Activated CD4-positive, CD25-positive, alpha-beta regulatory T cell treated with anti-CD3 and anti-CD28 coated beads, Interleukin-2, amount 50 U/mL, for 72 hours (primary cell): ENCODE results near the gene GALNT17.

Experiments used
- DNase-seq: peaks from one replicate; pipeline ENCODE4 v3.0.0; 2021

The GALNT17 gene

DNA sequence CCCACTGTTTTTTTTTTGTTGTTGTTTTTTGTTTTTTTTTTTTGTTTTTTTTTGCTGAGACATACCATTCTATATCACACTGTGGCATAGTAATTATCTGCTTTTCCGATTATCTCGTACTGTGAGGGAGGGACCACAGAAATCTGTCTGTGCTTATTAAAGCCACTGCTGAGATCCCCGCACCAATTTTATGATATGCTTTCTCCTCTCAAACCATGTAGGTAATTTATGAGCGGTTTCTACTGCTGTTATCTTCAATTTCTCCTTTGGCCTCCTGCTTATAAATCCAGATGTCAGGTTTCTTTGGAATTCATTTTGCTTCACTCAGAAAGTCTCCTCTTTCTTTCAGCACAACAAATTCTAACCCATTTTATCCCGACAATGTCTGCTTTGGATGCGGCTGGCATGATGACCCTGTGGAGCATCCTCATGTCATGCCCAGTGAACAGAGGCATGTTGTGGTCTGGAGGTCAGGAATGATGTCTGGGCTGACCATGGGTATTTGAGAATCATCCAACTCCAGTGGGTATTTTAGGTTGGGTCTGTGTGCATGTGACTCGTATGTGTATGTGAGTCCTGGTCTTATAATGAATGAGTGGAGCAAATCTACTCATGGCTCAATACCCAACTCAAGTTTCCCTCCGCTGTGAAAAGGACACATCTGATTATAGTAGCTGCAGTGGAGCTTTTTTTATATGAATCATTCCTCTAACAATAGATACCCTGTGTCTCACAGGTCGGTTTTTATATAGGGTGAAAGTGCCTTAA, 213.4 kb downstream of the GALNT17 start:
- DNase-seq: no peak

DNA sequence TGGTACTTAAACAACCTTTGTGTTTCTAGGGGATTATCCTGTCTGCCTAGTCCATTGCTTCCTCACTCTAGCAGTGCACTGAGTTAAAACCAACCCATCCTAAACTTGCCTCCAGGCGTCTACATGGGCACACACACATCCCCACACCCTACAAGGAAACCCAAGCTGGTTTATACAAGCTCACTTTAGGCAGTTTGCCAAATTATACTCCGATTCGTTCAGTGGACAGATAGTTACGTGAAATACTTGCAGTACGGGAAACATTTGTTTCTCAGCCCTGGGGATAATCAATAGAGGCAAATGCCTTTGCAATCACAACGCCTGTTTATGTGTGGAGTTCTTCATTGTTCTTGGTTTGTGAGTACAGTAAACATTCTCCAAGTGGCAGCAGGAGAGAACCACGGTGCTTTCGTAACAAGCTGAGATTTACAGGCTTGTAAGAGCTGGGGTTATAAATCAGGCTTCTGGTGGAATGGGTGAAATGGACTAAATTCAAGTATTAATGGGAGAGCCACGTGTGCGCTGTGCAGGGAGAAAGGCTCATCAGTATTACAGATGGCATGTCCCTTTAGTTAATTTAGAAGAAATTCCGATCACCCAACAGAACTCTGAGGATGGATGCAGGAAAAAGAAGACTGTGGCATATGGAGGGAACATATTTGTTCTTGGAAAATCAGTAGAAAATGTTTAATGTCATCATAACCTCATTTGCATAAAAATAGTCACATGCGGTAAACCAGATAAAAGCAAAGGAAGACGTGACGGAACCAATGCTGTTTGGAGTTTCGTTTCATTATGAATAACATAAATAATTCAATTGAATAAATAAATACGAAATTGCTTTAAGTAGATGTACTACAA, 217.1 kb downstream of the GALNT17 start:
- DNase-seq: no peak

DNA sequence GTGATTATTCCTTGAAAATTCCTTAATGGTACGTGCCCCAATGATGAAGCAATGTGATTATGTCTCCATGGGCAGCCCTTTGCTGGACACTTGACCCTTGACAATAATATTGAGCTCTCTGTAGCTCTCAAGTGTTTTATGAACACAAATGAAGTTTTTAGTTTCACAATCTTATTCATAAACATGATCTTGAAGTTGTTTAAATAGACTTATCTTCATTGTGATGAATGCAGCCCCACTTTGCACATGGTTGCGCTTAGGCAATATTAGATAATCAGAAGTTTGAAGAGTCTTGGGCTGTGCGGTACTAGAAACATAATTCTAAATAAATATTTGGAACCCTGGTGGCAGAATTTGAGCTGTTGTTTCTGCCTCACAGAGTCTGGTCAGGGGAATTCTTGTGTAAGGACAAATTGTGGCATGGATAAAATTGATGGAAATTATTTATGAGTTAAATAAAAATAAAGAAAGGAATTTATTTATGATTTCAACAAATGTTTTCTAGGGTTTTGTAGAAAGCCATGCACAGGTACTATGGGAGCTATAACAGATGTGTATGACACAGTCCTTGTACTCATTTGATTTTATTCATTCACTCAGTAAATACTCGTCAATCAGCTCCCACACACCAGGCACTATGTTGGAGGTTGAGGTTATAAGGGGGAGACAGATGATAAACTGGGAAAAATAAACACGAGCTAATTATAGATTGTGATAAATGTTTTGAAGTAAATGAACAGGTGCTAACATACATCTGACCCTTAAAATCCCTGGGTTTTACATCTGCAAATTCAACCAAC, 217.9 kb downstream of the GALNT17 start:
- no peak for DNase-seq

GRCh38 chr7:71350680-71351079, 218.7 kb downstream of the GALNT17 start:
- no peak for DNase-seq

DNA sequence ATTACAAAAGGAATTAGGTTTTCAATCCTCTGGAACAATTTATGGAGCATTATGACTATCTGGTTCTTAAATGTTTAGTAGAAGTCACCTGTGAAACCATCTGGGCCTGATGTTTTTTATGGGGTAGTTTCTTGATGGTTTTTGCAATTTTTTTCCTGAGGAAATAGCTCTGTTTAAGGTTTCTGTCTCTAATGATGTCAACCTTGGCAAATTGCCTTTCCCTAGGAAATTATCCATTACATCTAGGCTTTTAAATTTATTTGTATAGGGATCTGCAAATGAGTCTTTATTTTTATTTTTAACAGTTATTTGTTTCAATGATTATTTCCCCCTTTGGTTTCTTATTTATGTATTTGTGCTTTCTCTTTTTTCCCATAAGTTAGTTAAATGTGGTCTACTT, 222.8 kb downstream of the GALNT17 start:
- no peak for DNase-seq

DNA sequence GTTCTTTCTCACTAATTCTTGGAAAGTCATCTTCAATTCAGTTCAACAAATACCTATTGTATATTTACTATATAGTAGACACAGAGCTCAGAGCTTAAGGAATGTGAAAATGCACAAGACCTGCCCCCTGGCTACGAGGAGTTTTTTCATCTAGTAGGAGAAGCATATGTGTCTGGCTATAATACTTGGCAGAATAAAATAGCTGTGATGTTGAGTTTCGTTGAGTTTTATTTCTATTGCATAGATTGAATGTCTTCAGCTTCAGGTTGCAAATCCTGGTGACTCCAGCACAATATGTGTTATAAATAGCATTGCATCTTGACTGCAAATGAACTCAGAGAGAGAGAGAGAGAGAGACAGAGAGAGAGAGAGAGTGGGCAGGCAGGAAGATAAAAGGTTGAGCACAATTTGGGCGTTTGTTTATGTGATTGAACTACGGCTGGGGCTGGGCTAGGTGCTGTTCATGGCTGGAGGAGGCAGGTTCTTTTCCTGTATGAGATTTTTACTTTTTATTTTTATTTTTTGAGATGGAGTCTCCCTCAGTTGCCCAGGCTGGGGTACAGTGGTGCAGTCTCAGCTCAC, 229.6 kb downstream of the GALNT17 start:
- no peak for DNase-seq

GRCh38 chr7:71362240-71362639, 230.3 kb downstream of the GALNT17 start:
- DNase-seq: no peak

GRCh38 chr7:71363223-71363622, 231.3 kb downstream of the GALNT17 start:
- no peak for DNase-seq

DNA sequence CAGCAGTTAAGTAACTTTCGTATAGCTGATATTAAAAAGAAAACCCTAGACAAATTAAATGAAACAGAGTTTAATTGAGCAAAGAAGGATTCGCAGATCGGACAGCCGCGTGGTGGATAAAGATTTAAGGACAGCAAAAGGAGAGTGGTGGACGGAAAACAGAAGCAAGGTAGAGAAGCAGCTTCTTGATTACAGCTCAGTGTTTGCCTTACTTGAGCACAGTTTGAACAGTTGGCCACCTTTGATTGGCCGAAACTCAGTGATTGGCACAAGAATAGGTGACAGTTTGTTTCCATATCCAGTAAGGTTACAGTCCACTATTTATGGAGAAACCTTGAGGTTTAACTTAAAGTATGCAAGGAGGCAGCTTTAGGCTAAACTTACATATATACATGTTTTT, 231.7 kb downstream of the GALNT17 start:
- DNase-seq: no peak

DNA sequence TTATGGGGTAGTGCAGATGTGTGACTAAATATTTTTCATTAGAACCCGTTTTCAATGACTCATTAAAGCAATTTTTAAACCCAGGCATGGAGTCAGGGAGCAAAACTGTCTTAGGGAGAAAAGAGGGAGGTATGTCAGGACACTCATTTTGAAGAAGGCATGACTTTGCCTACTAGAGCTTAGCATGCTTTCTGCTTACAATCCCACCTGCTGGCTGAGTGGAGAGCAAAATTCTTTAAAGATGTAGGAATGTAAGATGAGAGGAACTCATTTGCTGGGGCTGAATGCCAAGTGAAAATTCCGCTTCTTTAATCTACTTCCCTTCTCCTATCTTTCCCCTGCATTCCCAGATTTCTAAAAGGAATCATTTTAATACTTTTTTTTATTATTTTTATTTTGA, 232.6 kb downstream of the GALNT17 start:
- DNase-seq: no peak

- no peak for DNase-seq
Measured at GRCh38 chr7:71372991-71373390, 241.0 kb downstream of the GALNT17 start.

DNA sequence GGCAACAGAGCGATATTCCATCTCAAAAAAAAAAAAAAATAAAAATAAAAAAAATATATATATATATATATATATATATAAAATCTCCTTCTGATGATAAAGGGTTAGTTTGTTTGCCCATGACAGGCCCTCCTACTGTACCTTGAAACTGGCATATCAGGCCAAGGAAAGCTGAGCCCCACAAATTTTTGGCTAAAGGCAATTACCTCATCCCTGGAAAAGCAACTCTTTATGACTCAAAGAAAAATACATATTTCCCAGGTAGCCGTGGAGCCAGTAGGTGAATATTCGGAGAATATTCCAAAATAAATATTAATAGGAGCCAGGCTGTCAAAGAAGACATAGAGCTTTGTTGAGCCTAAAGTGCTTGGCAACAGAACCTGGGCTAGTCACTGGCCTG, 245.1 kb downstream of the GALNT17 start:
- no peak for DNase-seq

DNA sequence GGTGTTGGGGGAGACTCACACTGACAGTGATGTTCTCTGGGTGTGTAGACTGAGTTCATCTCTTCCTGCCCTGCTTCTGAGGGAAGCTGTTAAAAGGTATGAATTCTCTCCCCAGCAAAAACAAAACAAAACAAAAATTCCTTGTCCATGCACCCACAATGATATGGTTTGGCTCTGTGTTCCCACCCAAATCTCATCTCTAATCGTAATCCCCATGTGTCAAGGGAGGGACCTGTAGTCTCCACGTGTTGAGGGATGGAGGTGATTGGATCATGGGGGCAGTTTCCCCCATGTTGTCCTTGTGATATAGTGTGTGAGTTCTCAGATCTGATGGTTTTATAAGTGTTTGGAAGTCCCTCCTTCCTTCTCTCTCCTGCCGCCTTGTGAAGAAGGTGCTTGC, 245.5 kb downstream of the GALNT17 start:
- DNase-seq: no peak

- no peak for DNase-seq
Measured at GRCh38 chr7:71384094-71384493, 252.2 kb downstream of the GALNT17 start.

GRCh38 chr7:71385330-71385729, 253.4 kb downstream of the GALNT17 start:
- no peak for DNase-seq

DNA sequence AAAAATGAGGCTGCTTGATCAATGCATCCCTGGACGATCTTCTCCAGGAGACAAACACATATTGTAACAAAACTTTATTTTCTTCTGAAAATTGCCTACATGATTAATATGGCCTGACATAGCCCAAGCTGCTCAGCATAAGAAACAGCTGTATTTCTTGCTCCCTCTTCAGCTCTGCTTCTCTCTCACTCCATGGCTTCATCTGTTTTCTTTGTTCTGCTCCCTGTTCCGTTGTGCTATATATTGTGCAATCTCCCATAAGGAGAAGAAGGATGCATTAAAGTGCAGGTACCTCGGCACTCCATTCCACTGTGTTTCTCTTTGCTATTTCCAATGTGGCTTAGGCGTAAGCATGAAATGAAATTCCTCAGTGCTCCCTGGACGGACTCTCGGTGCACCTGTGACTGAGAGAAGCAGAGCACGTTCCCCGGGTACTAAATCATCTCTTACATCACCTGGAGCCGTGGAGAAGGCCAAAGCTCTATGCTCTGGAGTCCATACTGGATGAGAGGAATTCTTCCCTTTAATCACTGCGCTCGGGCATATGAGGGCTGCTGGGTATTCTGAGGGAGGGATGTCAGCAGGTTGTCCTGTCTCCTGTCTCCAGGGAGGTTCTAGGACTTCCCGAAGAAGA, 254.3 kb downstream of the GALNT17 start:
- DNase-seq: no peak

GRCh38 chr7:71388181-71388580, 256.2 kb downstream of the GALNT17 start:
- DNase-seq: no peak

- no peak for DNase-seq
Measured at GRCh38 chr7:71389976-71390375, 258.0 kb downstream of the GALNT17 start.

DNA sequence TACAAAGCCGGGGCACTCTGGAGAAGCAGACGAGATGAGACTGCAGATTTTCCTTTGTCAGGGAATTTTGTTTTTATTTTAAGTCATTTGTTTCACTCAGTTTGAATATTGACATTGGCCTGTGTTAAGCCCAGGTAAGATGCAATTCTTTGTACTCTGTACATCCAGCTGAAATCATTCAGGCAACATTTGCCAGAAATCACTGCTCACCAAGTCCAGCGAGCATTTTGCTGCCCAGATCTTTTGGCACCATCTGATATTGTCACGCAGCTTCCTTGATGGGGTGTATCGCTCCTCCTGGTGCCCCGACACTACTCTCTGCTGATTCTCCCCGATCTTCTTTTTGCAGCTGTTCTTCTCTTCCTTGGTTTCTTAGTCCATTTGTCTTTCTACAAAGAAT, 261.7 kb downstream of the GALNT17 start:
- no peak for DNase-seq

DNA sequence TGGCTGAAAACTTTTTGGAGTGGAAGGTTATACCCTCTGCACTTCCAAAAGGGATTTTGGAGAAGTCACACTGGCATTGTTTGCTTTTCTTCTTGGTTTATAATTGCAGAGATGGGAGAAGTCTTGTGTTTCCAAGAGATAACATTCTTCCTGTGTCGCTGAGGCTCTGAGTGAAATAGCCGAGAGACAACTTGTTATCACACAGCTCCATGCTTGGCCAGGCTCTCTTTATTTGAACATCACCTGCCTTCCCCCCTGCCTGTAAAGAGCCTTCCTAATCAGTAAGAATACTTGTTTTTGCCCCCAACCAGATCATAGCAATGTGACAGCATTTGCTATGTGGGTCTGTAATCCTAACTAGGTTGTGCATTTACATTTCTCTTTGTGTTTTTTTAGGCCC, 270.7 kb downstream of the GALNT17 start:
- DNase-seq: no peak

GRCh38 chr7:71403202-71403946, 271.4 kb downstream of the GALNT17 start:
- no peak for DNase-seq
